T-cell (primary cell): ENCODE results near the gene TPST2. TPM values are rescaled to one million over a fixed set of nuclear protein-coding genes. Genes with fewer than 3 reads are reported as not detected.
A peak's percentile ranks its signal among the peaks of the same experiment; 100 is the strongest.

Experiments used
- ATAC-seq, 4 experiments: fragments of 200-7000 bp in 3 of 4; fragments of 150-1000 bp in 1 of 4; cut with Tn5 transposase; replicated peaks in 1 of 4; 1 replicate in 3 of 4; 2 replicates in 1 of 4; pipeline ENCODE4 v1.10.0; 2021; ENCODE audit warnings: moderate library complexity in 3 of 4, mild to moderate bottlenecking in 2 of 4, moderate number of reproducible peaks in 1 of 4
- CTCF ChIA-PET, 2 donors: fragments of 300-600 bp; sonication (Branson Sonifier 250); formaldehyde crosslinking; loops; one replicate each; lab custom pipeline; 2022; ENCODE audit warnings: antibody characterized with exemption in 2 of 2; lab: Charles Lee
- POLR2A ChIA-PET, 2 donors: fragments of 300-600 bp; sonication (Branson Sonifier 250); formaldehyde crosslinking; loops; one replicate each; lab custom pipeline; 2022; ENCODE audit warnings: antibody characterized with exemption in 2 of 2; lab: Charles Lee
- DNase-seq, 35 experiments: peaks; one replicate each; pipeline versions ENCODE4 v3.0.0 to v3.0.0-alpha.2; 2013 to 2023
- H3K27ac ChIP-seq: one replicate; pipeline ENCODE4 v1.5.1; 2013; ENCODE audit warnings: low read length
- H3K27me3 ChIP-seq, 2 experiments: replicated peaks in 1 of 2; 1 replicate in 1 of 2; 2 replicates in 1 of 2; pipeline versions ENCODE4 v1.6.1 to v1.7.0; 2013; ENCODE audit warnings: low read length in 1 of 2, mixed read lengths in 1 of 2; ENCODE audit not compliant: control insufficient read depth in 2 of 2, insufficient read depth in 2 of 2; ENCODE audit errors: extremely low read depth in 1 of 2
- H3K36me3 ChIP-seq, 2 donors: 1 replicate in 1 of 2; 2 replicates in 1 of 2; pipeline versions ENCODE4 v1.6.1 to v1.7.0; 2013; ENCODE audit warnings: low read length in 1 of 2; ENCODE audit not compliant: control insufficient read depth in 2 of 2, insufficient read depth in 1 of 2; ENCODE audit errors: extremely low read depth in 1 of 2
- H3K4me1 ChIP-seq, 2 experiments: 1 replicate in 1 of 2; 2 replicates in 1 of 2; pipeline versions ENCODE4 v1.6.1 to v1.7.0; 2013; ENCODE audit warnings: low read length in 2 of 2, mixed read lengths in 1 of 2; ENCODE audit not compliant: insufficient read depth in 2 of 2, control insufficient read depth in 1 of 2; ENCODE audit errors: extremely low read depth in 1 of 2
- H3K4me3 ChIP-seq, 2 donors: 1 replicate in 1 of 2; 2 replicates in 1 of 2; pipeline versions ENCODE4 v1.5.1 to v1.7.0; 2013; ENCODE audit warnings: mild to moderate bottlenecking in 2 of 2, low read length in 1 of 2, moderate library complexity in 1 of 2; ENCODE audit not compliant: control insufficient read depth in 1 of 2; ENCODE audit errors: extremely low read depth in 1 of 2
- H3K9me3 ChIP-seq: 2 replicates; pipeline ENCODE4 v1.7.0; 2013
- H3K27ac Mint-ChIP-seq, 2 donors: one replicate each; pipeline ENCODE4 v1.8.0; 2020 to 2021; ENCODE audit warnings: mild to moderate bottlenecking in 2 of 2, mixed read lengths in 2 of 2
- H3K27me3 Mint-ChIP-seq, 2 donors: one replicate each; pipeline ENCODE4 v1.8.0; 2021 to 2022; ENCODE audit warnings: mixed read lengths in 2 of 2
- H3K36me3 Mint-ChIP-seq: one replicate; pipeline ENCODE4 v1.8.0; 2021; ENCODE audit warnings: mixed read lengths
- H3K4me1 Mint-ChIP-seq, 3 donors: one replicate each; pipeline ENCODE4 v1.8.0; 2020 to 2022; ENCODE audit warnings: mixed read lengths in 3 of 3, mild to moderate bottlenecking in 1 of 3
- H3K4me3 Mint-ChIP-seq, 3 donors: one replicate each; pipeline ENCODE4 v1.8.0; 2020 to 2022; ENCODE audit warnings: mild to moderate bottlenecking in 3 of 3, mixed read lengths in 3 of 3, moderate library complexity in 3 of 3
- H3K9me3 Mint-ChIP-seq, 3 donors: one replicate each; pipeline ENCODE4 v1.8.0; 2020 to 2022; ENCODE audit warnings: mixed read lengths in 3 of 3
- WGBS: methylation state at CpG from one replicate; pipeline ENCODE4 v1.1.5; 2013; ENCODE audit warnings: missing lambda C conversion rate; ENCODE audit not compliant: insufficient coverage; 5-methylcytosine and 5-hydroxymethylcytosine counted together
- total RNA-seq, 35 experiments: library from RNA in 6 of 35; stranded (reverse) in 6 of 35; fragments of 120-200 nt in 1 of 35; gene quantifications; one replicate each; pipeline versions ENCODE4 v1.2.1 to v1.2.4 and lab custom pipeline; 2013 to 2026

Gene TPST2
- total RNA-seq, 5 donors from 2014 or later (not counting 1 experiment from before 2014, with no cell fraction given) = 30.3 to 42.1 (median 38.0) TPM

GRCh38 chr22:26484360-26484706 lies 105.6 kb downstream of the TPST2 start:
- H3K27ac Mint-ChIP-seq = peak overlapping the region; percentile 93 to 95
- ChIA-PET CTCF (interaction anchor here (0.7 to 2.6 kb wide), 7 partner anchors 16 to 1435 kb away, joined by 3 to 15 read pairs (median 5); partner anchors contain the start of gene PITPNB (in 1 of the 2)), POLR2A (interaction anchor here (1.3 to 1.5 kb wide), 3 partner anchors 12 to 189 kb away, joined by 3 to 5 read pairs (median 4); no protein-coding TSS in a partner anchor)
- H3K9me3 Mint-ChIP-seq = no peaks in the 10 kb centered on the region
- H3K4me1 Mint-ChIP-seq = peaks cover 65 to 69% (median 69%) of the 10 kb centered on the region in 3 donors
- peak in 11 of 35 experiments; percentile 6 to 63 (median 16) for DNase-seq
- peaks cover 26% of the 10 kb centered on the region for H3K36me3 Mint-ChIP-seq
- H3K4me1 ChIP-seq = peaks cover 22 to 40% of the 10 kb centered on the region in 2 experiments
- H3K36me3 ChIP-seq = peaks cover 0 to 26% of the 10 kb centered on the region in 2 donors
- H3K27me3 Mint-ChIP-seq = no peaks in the 10 kb centered on the region
- peak overlapping the region; percentile 89 to 90 (median 89) for H3K4me3 Mint-ChIP-seq
- H3K27ac ChIP-seq = peak overlapping the region; percentile 77
- no peaks in the 10 kb centered on the region for H3K9me3 ChIP-seq
- peak overlapping the region; percentile 79 to 93 for H3K4me3 ChIP-seq
- no peaks in the 10 kb centered on the region for H3K27me3 ChIP-seq
- no CpG with 5 or more reads among the region's 6 CpGs for WGBS
- no peak for ATAC-seq

GRCh38 chr22:26483439-26484359 lies 106.2 kb downstream of the TPST2 start, which contains the start of the genes HPS4 and SRRD:
TSS of gene HPS4 (minus strand) at chr22:26483783. CDS start at chr22:26481762, 2,021 bp downstream.
TSS of gene SRRD (plus strand) at chr22:26483877. CDS start at chr22:26483891, 14 bp downstream.
- Mint-ChIP-seq H3K9me3 (no peaks in the 10 kb centered on the region), H3K36me3 (peaks cover 28% of the 10 kb centered on the region), H3K4me3 (peak within 1 kb of the TSS; percentile 89 to 90 (median 89)), H3K27ac (peak within 1 kb of the TSS; percentile 93 to 95), H3K27me3 (no peaks in the 10 kb centered on the region), H3K4me1 (peaks cover 70 to 76% (median 71%) of the 10 kb centered on the region in 3 donors)
- Histone ChIP-seq H3K4me1 (peaks cover 27 to 47% of the 10 kb centered on the region in 2 experiments), H3K9me3 (no peaks in the 10 kb centered on the region), H3K4me3 (peak within 1 kb of the TSS; percentile 83 to 93), H3K27ac (peak within 1 kb of the TSS; percentile 93), H3K36me3 (peaks cover 0 to 19% of the 10 kb centered on the region in 2 donors), H3K27me3 (no peaks in the 10 kb centered on the region)
- ChIA-PET POLR2A (interaction anchor here (0.5 to 1.7 kb wide), 8 partner anchors 12 to 189 kb away, joined by 3 to 8 read pairs (median 4); no protein-coding TSS in a partner anchor), CTCF (interaction anchor here (0.7 to 2.6 kb wide), 11 partner anchors 17 to 1436 kb away, joined by 3 to 15 read pairs (median 4); partner anchors contain the start of genes PITPNB (in 1 of the 2) and TFIP11 (in 1 of the 2))
- DNase-seq = peak; percentile 86 to 96 (median 91)
- ATAC-seq = peak; percentile 82 to 86 (median 84)
- WGBS = under 1% methylated on average over 83 of the region's 85 CpGs

DNA sequence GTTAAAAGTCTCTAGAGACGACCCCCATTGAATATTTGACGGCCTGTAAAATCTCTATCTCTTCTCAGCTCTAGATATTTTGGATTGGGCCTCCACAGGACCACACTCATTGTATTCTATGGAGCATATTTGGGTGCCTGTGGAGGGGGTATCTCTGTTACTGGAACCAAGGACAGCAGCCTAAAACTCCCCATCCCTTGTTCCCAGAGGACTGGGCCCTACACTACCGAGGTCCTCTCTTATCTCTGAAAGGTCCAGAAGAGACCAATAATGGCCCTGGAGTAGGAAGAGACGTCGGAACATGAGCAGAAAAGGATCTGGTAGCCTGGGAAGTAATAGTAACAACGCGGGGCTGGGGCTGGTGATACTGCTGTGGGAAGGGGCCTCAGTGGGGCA lies 106.9 kb downstream of the TPST2 start:
- Mint-ChIP-seq H3K27me3 (no peaks in the 10 kb centered on the region), H3K4me1 (peaks cover 73 to 76% (median 75%) of the 10 kb centered on the region in 3 donors), H3K4me3 (peak overlapping the region; percentile 89 to 90 (median 89)), H3K36me3 (peaks cover 26% of the 10 kb centered on the region), H3K9me3 (no peaks in the 10 kb centered on the region), H3K27ac (peak overlapping the region; percentile 89 to 95)
- Histone ChIP-seq H3K9me3 (no peaks in the 10 kb centered on the region), H3K36me3 (peaks cover 0 to 13% of the 10 kb centered on the region in 2 donors), H3K4me1 (peaks cover 27 to 47% of the 10 kb centered on the region in 2 experiments), H3K27ac (peak overlapping the region; percentile 93), H3K27me3 (no peaks in the 10 kb centered on the region), H3K4me3 (peak overlapping the region; percentile 83 to 93)
- DNase-seq = no peak
- 0% methylated on average over 5 of the region's 7 CpGs for WGBS
- POLR2A ChIA-PET = interaction anchor here (0.6 to 1.7 kb wide), 6 partner anchors 13 to 190 kb away, joined by 3 to 8 read pairs (median 4); no protein-coding TSS in a partner anchor
- ATAC-seq = no peak
- CTCF ChIA-PET = interaction anchor here (0.8 to 2.6 kb wide), 7 partner anchors 18 to 191 kb away, joined by 3 to 15 read pairs (median 5); partner anchors contain the start of gene TFIP11 (in 1 of the 2)

- Histone ChIP-seq H3K36me3 (peaks cover 0 to 13% of the 10 kb centered on the region in 2 donors), H3K4me3 (no peak overlapping the region), H3K4me1 (peaks cover 27 to 47% of the 10 kb centered on the region in 2 experiments), H3K9me3 (no peaks in the 10 kb centered on the region), H3K27ac (no peak overlapping the region), H3K27me3 (no peaks in the 10 kb centered on the region)
- ATAC-seq (no peak), DNase-seq (no peak)
- ChIA-PET POLR2A (interaction anchor here in 1 of 2 donors (0.6 kb wide), 1 partner anchor 15 kb away, joined by 10 read pairs; no protein-coding TSS in a partner anchor), CTCF (interaction anchor here in 1 of 2 donors (0.6 kb wide), 1 partner anchor 75 kb away, joined by 4 read pairs; no protein-coding TSS in a partner anchor)
- Mint-ChIP-seq H3K4me1 (peaks cover 82 to 85% (median 82%) of the 10 kb centered on the region in 3 donors), H3K4me3 (peak overlapping the region; percentile 89 to 90 (median 89)), H3K27me3 (no peaks in the 10 kb centered on the region), H3K27ac (peak overlapping the region; percentile 89 to 95), H3K36me3 (peaks cover 31% of the 10 kb centered on the region), H3K9me3 (no peaks in the 10 kb centered on the region)
- WGBS = no CpG with 5 or more reads among the region's 5 CpGs
Measured at GRCh38 chr22:26482161-26482560, 107.8 kb downstream of the TPST2 start.

DNA sequence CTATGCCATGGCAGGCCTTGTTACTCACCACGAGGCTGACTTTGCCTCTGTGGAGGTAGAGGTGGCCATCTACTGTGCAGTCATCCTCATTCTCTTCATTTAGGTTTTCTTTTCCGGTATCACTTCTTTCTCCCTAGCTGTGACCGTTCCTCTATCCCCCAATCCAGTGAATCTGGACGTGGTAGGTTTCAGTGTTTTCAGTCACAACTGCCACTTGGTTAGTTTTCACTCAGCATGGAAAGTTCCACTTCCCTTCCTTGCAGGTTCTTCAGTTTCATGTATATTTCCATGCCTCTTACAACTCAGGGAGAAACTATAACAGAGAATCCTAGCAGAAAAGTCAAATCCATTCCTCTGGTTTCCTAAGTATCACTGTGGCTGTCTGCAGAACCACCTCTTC lies 108.2 kb downstream of the TPST2 start:
- Histone ChIP-seq H3K4me3 (no peak overlapping the region), H3K4me1 (peaks cover 27 to 47% of the 10 kb centered on the region in 2 experiments), H3K36me3 (peaks cover 0 to 17% of the 10 kb centered on the region in 2 donors), H3K27me3 (no peaks in the 10 kb centered on the region), H3K27ac (no peak overlapping the region), H3K9me3 (no peaks in the 10 kb centered on the region)
- H3K27ac Mint-ChIP-seq = peak overlapping the region; percentile 77 to 89
- H3K9me3 Mint-ChIP-seq = no peaks in the 10 kb centered on the region
- ATAC-seq = no peak
- ChIA-PET POLR2A (no interaction called here), CTCF (no interaction called here)
- 50% methylated on average over 2 of the region's 4 CpGs for WGBS
- peak overlapping the region; percentile 89 to 90 (median 89) for H3K4me3 Mint-ChIP-seq
- H3K27me3 Mint-ChIP-seq = no peaks in the 10 kb centered on the region
- H3K4me1 Mint-ChIP-seq = peaks cover 85 to 87% (median 85%) of the 10 kb centered on the region in 3 donors
- no peak for DNase-seq
- H3K36me3 Mint-ChIP-seq = peaks cover 36% of the 10 kb centered on the region
